ENCODE data around the gene SLC16A3. TPM values are rescaled to one million over a fixed set of nuclear protein-coding genes. Genes with fewer than 3 reads are reported as not detected.

Gene SLC16A3
- total and polyA plus RNA-seq, 10 of the 15 experiments (the other 5 are each of a cell fraction or from before 2014, with no cell fraction given), result 0.10 to 46.5 (median 8.0) TPM

DNA sequence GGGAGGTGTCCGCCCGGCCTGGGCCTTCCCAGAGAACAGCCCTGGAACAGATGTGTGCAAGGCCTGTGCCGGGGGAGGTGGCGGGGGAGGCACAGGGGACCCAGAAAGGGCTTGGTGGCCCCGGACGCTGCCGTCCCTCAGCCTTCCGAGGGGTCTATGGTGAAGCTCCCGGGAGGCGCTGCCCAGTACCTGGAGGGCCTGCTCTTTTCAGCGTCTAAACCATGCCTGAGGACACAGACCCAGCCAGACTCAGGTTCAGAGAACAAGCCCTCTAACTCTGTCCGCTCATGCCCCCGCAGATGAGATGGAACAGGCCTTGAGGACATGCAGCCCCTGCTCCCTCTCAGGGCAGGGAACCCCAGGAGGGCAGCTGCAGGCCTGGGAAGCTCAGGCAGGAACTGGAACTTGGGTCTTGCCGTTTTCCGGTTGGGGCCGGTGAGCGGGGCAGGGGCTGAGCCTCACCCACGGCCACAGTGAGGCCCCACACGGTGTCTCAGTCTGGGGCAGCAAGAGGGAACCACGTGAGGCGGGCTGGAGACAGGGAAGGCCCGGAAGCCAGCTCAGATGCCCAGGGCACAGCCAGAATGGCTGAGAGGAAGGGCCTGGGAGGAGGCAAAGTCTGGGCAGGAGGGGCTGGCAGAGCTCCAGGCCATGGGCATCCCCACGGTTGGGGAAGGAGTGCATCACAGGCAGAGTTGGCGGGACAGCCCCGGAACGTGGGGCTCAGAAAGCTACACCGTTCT is 12.5 kb downstream of the SLC16A3 start:
- ChIA-PET POLR2A (interaction anchor here (0.5 to 1.9 kb wide), 12 partner anchors 9 to 728 kb away, joined by 3 to 6 read pairs (median 4); partner anchors contain the start of genes CSNK1D and SLC16A3), CTCF (interaction anchor here (0.8 to 3.0 kb wide), 9 partner anchors 33 to 211 kb away, joined by 3 to 19 read pairs (median 4); partner anchors contain the start of gene CD7), RAD21 (ENCODE audit: unreplicated experiment) (interaction anchor here (0.6 to 2.6 kb wide), 10 partner anchors 29 to 161 kb away, joined by 3 to 18 read pairs (median 4); no protein-coding TSS in a partner anchor), SMC1A (ENCODE audit: uncharacterized antibody, unreplicated experiment) (interaction anchor here (0.9 to 2.6 kb wide), 7 partner anchors 35 to 178 kb away, joined by 3 to 12 read pairs (median 5); no protein-coding TSS in a partner anchor)
- Histone ChIP-seq H3K27me3 (replicated peaks in 1 of 2; ENCODE audit: control insufficient read depth in 2 of 2, insufficient read depth in 2 of 2, low read length in 1 of 2) (no peaks in the 10 kb centered on the region), H3K27ac (ENCODE audit: control insufficient read depth, insufficient read depth) (peak overlapping the region; percentile 58), H3K79me2 (ENCODE audit: control insufficient read depth, insufficient read depth, low read length) (peaks cover 4% of the 10 kb centered on the region), H3K4me3 (no peak overlapping the region), H3K36me3 (ENCODE audit: control insufficient read depth in 2 of 2, insufficient read depth in 2 of 2, low read length in 1 of 2) (peaks cover 33 to 52% of the 10 kb centered on the region in 2 experiments), H3K9me3 (replicated peaks; ENCODE audit: control insufficient read depth, insufficient read depth, low read length) (no peaks in the 10 kb centered on the region), H3K9ac (ENCODE audit: control insufficient read depth, insufficient read depth, low read length) (no peak overlapping the region), H3K4me1 (ENCODE audit: control insufficient read depth, insufficient read depth, low read length) (peaks cover 35% of the 10 kb centered on the region), H3K4me2 (ENCODE audit: control insufficient read depth, insufficient read depth) (no peak overlapping the region), H4K20me1 (ENCODE audit: control insufficient read depth, insufficient read depth) (peaks cover 5% of the 10 kb centered on the region), H2AFZ (ENCODE audit: control insufficient read depth, low read depth, low read length) (no peak overlapping the region)
- FAIRE-seq (no peak), DNase-seq (ENCODE audit: low read depth, low spot score) (no peak), ATAC-seq (peak; percentile 63)
- WGBS (ENCODE audit: insufficient coverage, insufficient replicate concordance, low lambda C conversion rate, missing lambda C conversion rate), result 50% methylated on average over 26 of the region's 27 CpGs
- BruUV-seq (replicated peaks), result no TSS peak
- intact Hi-C loops (cut with micrococcal nuclease; ENCODE audit: unreplicated experiment), result no loop called here
- in situ Hi-C loops (cut with MboI), result no loop called here
- TF ChIP-seq POLR2AphosphoS5 (IDR thresholded peaks at IDR 0.05; ENCODE audit: low read length) (peak; percentile 60; the same call in 1 of the 2 replicates), TCF7 (IDR thresholded peaks at IDR 0.05; ENCODE audit: borderline replicate concordance) (no peak), PAX8 (IDR thresholded peaks at IDR 0.05) (no peak), SIX5 (IDR thresholded peaks at IDR 0.05; ENCODE audit: low read depth, low read length, severe bottlenecking) (no peak), SRF (IDR thresholded peaks at IDR 0.05; ENCODE audit: low read depth in 2 of 2, low read length in 2 of 2) (no peak), PAX5 (IDR thresholded peaks at IDR 0.05; ENCODE audit: borderline replicate concordance, low read depth, low read length) (peak; percentile 16; the same call in 1 of the 2 replicates), RAD21 (IDR thresholded peaks at IDR 0.05; ENCODE audit: insufficient read depth, low read depth, low read length) (no peak), BMI1 (IDR thresholded peaks at IDR 0.05; ENCODE audit: borderline replicate concordance) (0 out of 2 replicates have a peak, but pooled peaks have one; percentile 24), SIN3A (IDR thresholded peaks at IDR 0.05; ENCODE audit: low read depth, low read length) (0 out of 2 replicates have a peak, but pooled peaks have one; percentile 27), BHLHE40 (IDR thresholded peaks at IDR 0.05; ENCODE audit: borderline replicate concordance in 1 of 2, low read depth in 2 of 2, low read length in 1 of 2) (peak in 1 of 2 experiments; percentile 35; a peak in 1 of 4 replicates), CEBPB (IDR thresholded peaks at IDR 0.05; ENCODE audit: borderline replicate concordance in 1 of 2, low read depth in 2 of 2, low read length in 2 of 2) (no peak), STAT3 (IDR thresholded peaks at IDR 0.05; ENCODE audit: low read depth, low read length) (no peak), EED (IDR thresholded peaks at IDR 0.05; ENCODE audit: low read depth) (peak; percentile 14; the same call in 1 of the 2 replicates), DPF2 (IDR thresholded peaks at IDR 0.05) (0 out of 2 replicates have a peak, but pooled peaks have one; percentile 10)
- TF ChIP-seq, protein P1, sequence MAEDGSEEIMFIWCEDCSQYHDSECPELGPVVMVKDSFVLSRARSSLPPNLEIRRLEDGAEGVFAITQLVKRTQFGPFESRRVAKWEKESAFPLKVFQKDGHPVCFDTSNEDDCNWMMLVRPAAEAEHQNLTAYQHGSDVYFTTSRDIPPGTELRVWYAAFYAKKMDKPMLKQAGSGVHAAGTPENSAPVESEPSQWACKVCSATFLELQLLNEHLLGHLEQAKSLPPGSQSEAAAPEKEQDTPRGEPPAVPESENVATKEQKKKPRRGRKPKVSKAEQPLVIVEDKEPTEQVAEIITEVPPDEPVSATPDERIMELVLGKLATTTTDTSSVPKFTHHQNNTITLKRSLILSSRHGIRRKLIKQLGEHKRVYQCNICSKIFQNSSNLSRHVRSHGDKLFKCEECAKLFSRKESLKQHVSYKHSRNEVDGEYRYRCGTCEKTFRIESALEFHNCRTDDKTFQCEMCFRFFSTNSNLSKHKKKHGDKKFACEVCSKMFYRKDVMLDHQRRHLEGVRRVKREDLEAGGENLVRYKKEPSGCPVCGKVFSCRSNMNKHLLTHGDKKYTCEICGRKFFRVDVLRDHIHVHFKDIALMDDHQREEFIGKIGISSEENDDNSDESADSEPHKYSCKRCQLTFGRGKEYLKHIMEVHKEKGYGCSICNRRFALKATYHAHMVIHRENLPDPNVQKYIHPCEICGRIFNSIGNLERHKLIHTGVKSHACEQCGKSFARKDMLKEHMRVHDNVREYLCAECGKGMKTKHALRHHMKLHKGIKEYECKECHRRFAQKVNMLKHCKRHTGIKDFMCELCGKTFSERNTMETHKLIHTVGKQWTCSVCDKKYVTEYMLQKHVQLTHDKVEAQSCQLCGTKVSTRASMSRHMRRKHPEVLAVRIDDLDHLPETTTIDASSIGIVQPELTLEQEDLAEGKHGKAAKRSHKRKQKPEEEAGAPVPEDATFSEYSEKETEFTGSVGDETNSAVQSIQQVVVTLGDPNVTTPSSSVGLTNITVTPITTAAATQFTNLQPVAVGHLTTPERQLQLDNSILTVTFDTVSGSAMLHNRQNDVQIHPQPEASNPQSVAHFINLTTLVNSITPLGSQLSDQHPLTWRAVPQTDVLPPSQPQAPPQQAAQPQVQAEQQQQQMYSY (CRISPR knock-in tag; IDR thresholded peaks at IDR 0.05), result no peak
- TF ChIP-seq, protein P2, sequence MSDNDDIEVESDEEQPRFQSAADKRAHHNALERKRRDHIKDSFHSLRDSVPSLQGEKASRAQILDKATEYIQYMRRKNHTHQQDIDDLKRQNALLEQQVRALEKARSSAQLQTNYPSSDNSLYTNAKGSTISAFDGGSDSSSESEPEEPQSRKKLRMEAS (IDR thresholded peaks at IDR 0.05; ENCODE audit: low read depth, low read length), result no peak
- TF ChIP-seq, protein P3, sequence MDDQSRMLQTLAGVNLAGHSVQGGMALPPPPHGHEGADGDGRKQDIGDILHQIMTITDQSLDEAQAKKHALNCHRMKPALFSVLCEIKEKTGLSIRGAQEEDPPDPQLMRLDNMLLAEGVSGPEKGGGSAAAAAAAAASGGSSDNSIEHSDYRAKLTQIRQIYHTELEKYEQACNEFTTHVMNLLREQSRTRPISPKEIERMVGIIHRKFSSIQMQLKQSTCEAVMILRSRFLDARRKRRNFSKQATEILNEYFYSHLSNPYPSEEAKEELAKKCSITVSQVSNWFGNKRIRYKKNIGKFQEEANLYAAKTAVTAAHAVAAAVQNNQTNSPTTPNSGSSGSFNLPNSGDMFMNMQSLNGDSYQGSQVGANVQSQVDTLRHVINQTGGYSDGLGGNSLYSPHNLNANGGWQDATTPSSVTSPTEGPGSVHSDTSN (IDR thresholded peaks at IDR 0.05; ENCODE audit: insufficient replicate concordance, low read depth, low read length), result no peak
